Astrocyte of the spinal cord (primary cell): ENCODE data around the gene GTF3C2.

Experiments
- DNase-seq: peaks from one replicate; pipeline ENCODE4 v3.0.0; 2011; ENCODE audit warnings: low read depth, low spot score
- H3K4me3 ChIP-seq: 2 replicates; pipeline ENCODE4 v1.5.1; 2011; ENCODE audit warnings: low read depth, mild to moderate bottlenecking, low read length, moderate library complexity
- CTCF ChIP-seq: IDR thresholded peaks from 2 replicates; pipeline ENCODE4 v1.5.1; 2012; ENCODE audit warnings: low read depth, mild to moderate bottlenecking, low read length, inconsistent platforms
- in situ Hi-C: cut with HindIII; loops from 2 replicates; pipeline ENCODE4 v1.10.0; 2017; ENCODE audit warnings: low sequenced_read_pairs

GTF3C2 gene

GRCh38 chr2:27316655-27317412, 39.7 kb downstream of the GTF3C2 start:
- in situ Hi-C loops: no loop called here
- DNase-seq: no peak
- H3K4me3 ChIP-seq: no peak overlapping the region
- TF ChIP-seq CTCF: no peak

- H3K4me3 ChIP-seq: no peak overlapping the region
- TF ChIP-seq CTCF: no peak
- no peak for DNase-seq
- in situ Hi-C loops: no loop called here
Measured at GRCh38 chr2:27315122-27315521, 41.4 kb downstream of the GTF3C2 start.

DNA sequence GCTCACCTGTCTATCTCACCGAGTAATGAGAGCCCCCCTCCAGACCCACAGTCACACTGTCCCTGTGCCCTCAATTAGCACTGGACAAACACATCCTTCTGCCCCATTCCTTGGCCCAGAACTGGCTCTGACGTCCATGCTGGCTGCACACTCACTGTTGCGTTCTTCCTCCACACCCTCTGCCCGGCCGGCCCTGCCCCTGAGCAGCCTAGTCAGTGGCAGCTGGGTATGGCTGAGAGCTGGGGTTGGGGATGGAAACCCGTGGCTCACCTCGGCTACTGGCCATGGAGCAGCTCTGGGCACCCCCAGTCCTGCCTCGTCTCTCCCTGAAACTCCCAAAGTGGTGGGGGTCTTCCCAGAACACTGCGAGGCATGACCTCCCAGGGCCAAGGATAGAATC, 41.9 kb downstream of the GTF3C2 start:
- no peak for TF ChIP-seq CTCF
- in situ Hi-C loops: no loop called here

DNA sequence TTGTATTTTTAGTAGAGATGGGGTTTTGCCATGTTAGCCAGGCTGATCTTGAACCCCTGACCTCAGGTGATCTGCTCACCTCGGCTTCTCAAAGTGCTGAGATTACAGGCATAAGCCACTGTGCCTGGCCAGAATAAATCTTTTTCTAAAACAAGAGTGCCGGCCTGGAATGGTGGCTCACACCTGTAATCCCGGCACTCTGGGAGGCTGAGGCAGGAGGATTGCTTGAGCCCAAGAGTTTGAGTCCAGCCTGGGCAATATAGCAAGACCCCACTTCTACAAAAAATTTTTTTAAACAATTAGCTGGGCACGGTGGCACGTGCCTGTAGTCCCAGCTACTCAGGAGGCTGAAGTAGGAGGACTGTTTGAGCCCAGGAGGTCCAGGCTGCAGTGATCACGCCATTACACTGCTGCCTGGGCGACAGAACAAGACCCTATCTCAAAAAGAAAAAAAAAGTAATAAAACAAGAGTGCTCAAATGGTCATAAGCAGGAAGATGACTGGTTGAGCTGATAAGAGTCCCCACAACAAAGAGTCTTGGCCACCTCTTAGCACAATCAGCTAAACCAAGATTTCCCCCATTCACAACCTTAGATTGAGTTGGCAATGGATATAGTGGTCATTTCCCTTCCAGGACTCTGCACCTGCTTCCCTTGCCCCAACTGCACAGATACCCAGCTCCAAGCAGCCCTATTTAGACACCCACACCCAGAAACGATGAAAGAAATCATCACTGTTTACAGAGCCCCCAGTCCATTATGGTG, 42.5 kb downstream of the GTF3C2 start:
- H3K4me3 ChIP-seq: no peak overlapping the region
- in situ Hi-C loops: no loop called here
- TF ChIP-seq CTCF: no peak
- DNase-seq: no peak

More for the DNA sequence above, 41.9 kb downstream of the GTF3C2 start:
- H3K4me3 ChIP-seq: no peak overlapping the region
- no peak for DNase-seq

DNA sequence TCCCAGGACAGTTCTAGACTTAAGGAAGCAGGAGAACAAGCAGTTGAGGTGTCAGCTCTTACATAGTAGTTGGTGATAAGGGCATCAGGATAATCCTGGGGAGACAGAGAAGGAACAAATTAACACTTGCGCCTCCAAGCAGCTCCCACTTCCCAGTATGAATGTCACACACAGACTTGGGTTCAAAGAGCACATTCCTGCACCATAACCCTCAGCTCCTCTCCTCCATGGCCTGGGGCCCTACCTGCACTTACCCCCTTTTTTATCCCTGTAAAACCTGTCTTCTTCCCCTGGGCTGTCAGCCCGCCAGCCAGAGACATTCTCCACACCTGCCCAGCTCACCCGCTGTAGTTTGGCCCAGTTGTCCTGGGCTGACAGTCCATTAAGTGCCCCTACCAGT, 44.4 kb downstream of the GTF3C2 start:
- in situ Hi-C loops: no loop called here
- TF ChIP-seq CTCF: no peak
- H3K4me3 ChIP-seq: no peak overlapping the region
- no peak for DNase-seq

GRCh38 chr2:27309651-27310050, 46.9 kb downstream of the GTF3C2 start:
- H3K4me3 ChIP-seq: no peak overlapping the region
- TF ChIP-seq CTCF: no peak
- DNase-seq: no peak
- in situ Hi-C loops: no loop called here
